Activated CD8-positive, alpha-beta memory T cell treated with anti-CD3 and anti-CD28 coated beads, Interleukin-2, amount 50 U/mL, for 48 hours (primary cell): ENCODE measurements around the gene ESR2.
"Not testable (repeated sequence)": the region's sequence is repeated elsewhere in the genome, so short reads cannot be mapped to it uniquely, and the experiment has no call there.

Source experiments
- DNase-seq: peaks from one replicate; pipeline ENCODE4 v3.0.0-alpha.2; 2020

ESR2 gene

GRCh38 chr14:64123241-64123822, 170.8 kb downstream of the ESR2 start:
- DNase-seq: no peak

- no peak for DNase-seq
Observed at GRCh38 chr14:64119980-64120379, 174.2 kb downstream of the ESR2 start.

GRCh38 chr14:64119500-64119899, 174.7 kb downstream of the ESR2 start:
- no peak for DNase-seq

GRCh38 chr14:64118892-64119291, 175.3 kb downstream of the ESR2 start:
- no peak for DNase-seq

GRCh38 chr14:64118403-64118742, 175.8 kb downstream of the ESR2 start:
- DNase-seq: not testable (repeated sequence)

GRCh38 chr14:64117671-64118402, 176.3 kb downstream of the ESR2 start:
- no peak for DNase-seq

GRCh38 chr14:64115401-64115800, 178.8 kb downstream of the ESR2 start:
- no peak for DNase-seq

GRCh38 chr14:64114796-64115195, 179.4 kb downstream of the ESR2 start:
- no peak for DNase-seq

GRCh38 chr14:64114166-64114565, 180.0 kb downstream of the ESR2 start:
- no peak for DNase-seq

- DNase-seq: no peak
Observed at GRCh38 chr14:64112867-64113678, 181.1 kb downstream of the ESR2 start.

GRCh38 chr14:64110802-64111201, 183.4 kb downstream of the ESR2 start:
- DNase-seq: no peak

GRCh38 chr14:64109819-64110554, 184.2 kb downstream of the ESR2 start:
- DNase-seq: no peak

GRCh38 chr14:64107438-64107837, 186.7 kb downstream of the ESR2 start:
- no peak for DNase-seq

- DNase-seq: no peak
Observed at GRCh38 chr14:64098120-64098519, 196.1 kb downstream of the ESR2 start.

GRCh38 chr14:64095620-64096019, 198.6 kb downstream of the ESR2 start:
- DNase-seq: no peak

- DNase-seq: no peak
Observed at GRCh38 chr14:64092940-64093339, 201.2 kb downstream of the ESR2 start.

GRCh38 chr14:64092338-64092737, 201.8 kb downstream of the ESR2 start:
- no peak for DNase-seq

GRCh38 chr14:64091217-64091616, 203.0 kb downstream of the ESR2 start:
- DNase-seq: no peak

GRCh38 chr14:64089920-64090319, 204.3 kb downstream of the ESR2 start:
- no peak for DNase-seq

- DNase-seq: no peak
Observed at GRCh38 chr14:64088647-64088964, 205.6 kb downstream of the ESR2 start.

GRCh38 chr14:64082837-64083236, 211.3 kb downstream of the ESR2 start:
- no peak for DNase-seq

GRCh38 chr14:64081174-64081746, 212.9 kb downstream of the ESR2 start:
- no peak for DNase-seq

- DNase-seq: no peak
Observed at GRCh38 chr14:64080452-64080851, 213.7 kb downstream of the ESR2 start.
